HG02798 (cell line): ENCODE results near the gene IGFBP4.
A peak's percentile ranks its signal among the peaks of the same experiment; 100 is the strongest.
"Not testable (repeated sequence)": the region's sequence is repeated elsewhere in the genome, so short reads cannot be mapped to it uniquely, and the experiment has no call there.

ENCODE experiments used
- ATAC-seq: cut with Tn5 transposase; IDR thresholded peaks from one replicate; pipeline ENCODE4 v1.9.1; 2021; ENCODE audit warnings: mild to moderate bottlenecking; ENCODE audit not compliant: unreplicated experiment, poor library complexity

Gene IGFBP4

GRCh38 chr17:40443196-40443987 lies at the start of gene IGFBP4:
Gene IGFBP4 (plus strand): TSS chr17:40443450. CDS start chr17:40443736, 286 bp downstream.
- no peak for ATAC-seq

DNA sequence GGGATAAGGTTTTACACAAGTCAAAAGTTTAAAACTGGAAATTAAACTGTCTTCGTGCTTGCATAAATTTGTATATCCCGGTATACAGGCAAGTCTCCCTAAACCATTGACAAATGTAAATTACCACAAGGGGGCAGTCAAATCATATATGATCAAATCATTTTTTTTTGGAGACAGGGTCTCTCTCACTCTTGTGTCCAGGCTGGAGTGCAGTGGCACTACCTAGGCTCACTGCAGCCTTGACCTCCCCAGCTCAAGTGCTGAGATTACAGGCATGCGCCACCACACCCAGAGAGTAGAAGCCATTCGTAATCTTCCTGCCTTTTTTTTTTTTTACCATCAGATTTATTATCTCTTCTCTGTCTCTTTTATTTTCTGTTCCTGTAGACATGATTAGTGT lies 44.1 kb upstream of the IGFBP4 start:
- no peak for ATAC-seq

- no peak for ATAC-seq
Observed at GRCh38 chr17:40402668-40403067, 40.6 kb upstream of the IGFBP4 start.

GRCh38 chr17:40404003-40404402 lies 39.2 kb upstream of the IGFBP4 start:
- no peak for ATAC-seq

DNA sequence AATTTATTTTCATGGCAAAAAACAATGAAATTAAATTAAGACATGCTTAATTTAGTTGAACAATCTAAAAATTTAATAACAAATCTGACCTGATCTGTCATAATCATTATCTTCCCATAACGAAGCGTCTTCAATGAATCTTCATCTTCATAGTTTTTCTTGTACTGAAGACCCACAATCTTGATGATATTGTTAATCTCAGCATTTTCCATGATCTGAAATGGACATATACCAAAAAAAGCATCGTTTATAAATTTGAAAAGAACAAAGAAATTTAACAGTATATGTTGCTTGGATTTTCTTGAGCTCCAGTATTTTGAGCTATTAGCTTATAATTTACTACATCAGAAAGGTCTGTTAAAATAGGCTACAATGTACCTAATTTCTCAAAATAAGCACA lies 35.8 kb upstream of the IGFBP4 start:
- no peak for ATAC-seq

GRCh38 chr17:40409540-40409939 lies 33.7 kb upstream of the IGFBP4 start:
- ATAC-seq: not testable (repeated sequence)

DNA sequence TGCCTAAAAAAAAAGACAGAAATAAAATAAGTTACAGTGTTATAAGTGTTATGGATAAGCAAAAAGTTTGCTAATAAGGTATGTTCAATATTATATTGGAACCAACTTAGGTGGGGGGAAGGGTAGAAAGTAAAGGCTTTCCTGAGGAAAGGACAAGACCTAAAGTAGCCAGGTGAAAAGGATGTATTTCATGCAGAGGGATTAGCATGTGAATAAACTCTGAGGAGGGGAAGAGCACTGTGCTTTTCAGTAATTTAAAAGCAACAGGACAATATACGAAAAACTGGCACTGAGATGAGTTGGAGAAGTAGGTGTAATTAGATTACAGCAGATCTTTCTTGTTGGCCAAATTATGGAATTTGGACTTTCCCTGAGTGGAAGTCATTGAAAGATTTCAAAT lies 33.2 kb upstream of the IGFBP4 start:
- ATAC-seq: no peak

- no peak for ATAC-seq
Observed at GRCh38 chr17:40411821-40412220, 31.4 kb upstream of the IGFBP4 start.

DNA sequence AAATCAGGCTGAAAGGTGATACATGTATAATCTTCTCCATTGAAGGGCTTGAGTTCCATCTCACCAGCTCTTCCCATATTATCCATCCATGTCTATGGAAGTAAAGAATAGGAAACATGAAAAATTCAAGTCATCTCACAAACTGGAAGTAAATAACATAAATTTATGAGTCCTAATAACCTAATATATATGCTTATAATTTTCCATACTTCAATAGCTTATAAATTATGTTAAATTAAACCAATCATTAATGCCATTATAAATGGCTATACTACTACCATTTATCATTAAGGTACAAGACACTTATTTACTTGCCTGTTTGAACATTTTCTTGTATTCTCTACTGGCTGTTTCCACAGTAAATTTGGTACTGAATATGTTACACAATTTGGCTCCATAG lies 30.4 kb upstream of the IGFBP4 start:
- no peak for ATAC-seq

GRCh38 chr17:40414312-40414711 lies 28.9 kb upstream of the IGFBP4 start:
- ATAC-seq: not testable (repeated sequence)

- no peak for ATAC-seq
Observed at GRCh38 chr17:40415390-40415789, 27.9 kb upstream of the IGFBP4 start.

- ATAC-seq: no peak
Observed at GRCh38 chr17:40416671-40417070, 26.6 kb upstream of the IGFBP4 start.

DNA sequence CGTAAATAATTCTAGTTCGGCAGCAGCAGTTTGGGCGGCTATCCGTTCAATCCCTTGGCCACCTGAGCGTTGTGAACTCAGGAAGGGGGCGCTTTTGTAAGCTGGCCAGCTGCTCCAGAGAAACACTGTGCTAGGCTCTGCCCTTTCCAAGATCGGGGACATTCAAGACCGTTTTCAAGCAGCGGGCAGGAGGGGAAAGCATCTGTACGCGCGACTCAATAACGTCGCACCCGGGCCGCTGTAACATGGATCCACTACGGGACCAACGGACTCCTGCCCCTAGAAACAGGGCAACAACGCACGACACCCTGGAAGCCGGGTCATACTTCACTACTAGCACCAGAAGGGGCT lies 26.0 kb upstream of the IGFBP4 start:
- peak; percentile 11 for ATAC-seq

- ATAC-seq: peak; percentile 99
Observed at GRCh38 chr17:40417609-40418427, 25.4 kb upstream of the IGFBP4 start, which contains the start of gene TOP2A. Gene TOP2A (minus strand): TSS chr17:40417896. CDS start chr17:40417791, 105 bp downstream.

DNA sequence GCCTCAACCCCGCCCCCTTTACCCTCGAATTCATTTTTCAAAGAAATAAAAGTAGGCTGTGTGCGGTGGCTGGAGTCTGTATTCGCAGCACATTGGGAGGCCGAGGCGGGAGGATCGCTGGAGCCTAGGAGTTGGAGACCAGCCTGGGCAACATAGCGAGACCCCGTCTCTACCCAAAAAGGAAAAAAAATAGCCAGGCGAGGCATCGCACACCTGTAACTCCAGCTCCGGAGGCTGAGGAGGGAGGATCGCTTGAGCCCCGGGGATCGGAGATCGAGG lies 24.9 kb upstream of the IGFBP4 start:
- no peak for ATAC-seq

DNA sequence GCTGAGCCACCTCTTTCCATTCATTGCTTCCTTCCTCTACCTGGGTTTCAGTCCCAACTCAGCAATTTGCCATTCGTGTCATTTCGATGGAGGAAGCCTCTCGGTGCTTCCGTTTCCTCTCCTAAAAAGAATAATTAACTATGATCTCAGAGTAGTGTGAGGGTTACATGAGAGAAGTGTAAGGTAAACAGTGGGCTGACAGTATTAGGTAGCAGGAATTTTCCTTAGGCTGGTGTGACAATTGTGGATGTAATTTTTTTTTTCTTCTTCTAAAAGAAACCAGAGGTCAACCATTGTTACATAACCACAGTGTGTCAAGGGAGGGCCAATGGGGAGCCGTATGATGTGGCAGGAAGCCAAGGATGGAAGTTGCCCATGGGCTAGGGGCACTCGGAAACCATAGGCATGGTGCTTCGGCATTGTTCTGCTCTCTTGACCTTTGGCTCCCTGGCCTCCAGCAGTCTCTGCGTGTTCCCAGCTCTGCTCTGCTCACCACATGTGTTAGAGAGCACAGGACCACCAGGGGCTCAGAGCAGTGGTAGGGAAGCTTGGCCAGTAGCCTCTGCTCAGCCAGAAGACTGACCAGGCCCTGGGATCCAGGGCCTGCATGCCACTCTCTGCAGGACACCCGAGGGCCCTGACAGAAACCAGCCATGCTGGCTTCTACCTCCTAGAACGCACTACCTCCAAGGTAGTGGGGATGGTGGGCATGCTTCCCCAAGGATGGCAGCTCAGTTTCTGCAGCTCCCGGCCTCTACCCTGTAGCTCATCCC lies 23.5 kb upstream of the IGFBP4 start:
- ATAC-seq: no peak

DNA sequence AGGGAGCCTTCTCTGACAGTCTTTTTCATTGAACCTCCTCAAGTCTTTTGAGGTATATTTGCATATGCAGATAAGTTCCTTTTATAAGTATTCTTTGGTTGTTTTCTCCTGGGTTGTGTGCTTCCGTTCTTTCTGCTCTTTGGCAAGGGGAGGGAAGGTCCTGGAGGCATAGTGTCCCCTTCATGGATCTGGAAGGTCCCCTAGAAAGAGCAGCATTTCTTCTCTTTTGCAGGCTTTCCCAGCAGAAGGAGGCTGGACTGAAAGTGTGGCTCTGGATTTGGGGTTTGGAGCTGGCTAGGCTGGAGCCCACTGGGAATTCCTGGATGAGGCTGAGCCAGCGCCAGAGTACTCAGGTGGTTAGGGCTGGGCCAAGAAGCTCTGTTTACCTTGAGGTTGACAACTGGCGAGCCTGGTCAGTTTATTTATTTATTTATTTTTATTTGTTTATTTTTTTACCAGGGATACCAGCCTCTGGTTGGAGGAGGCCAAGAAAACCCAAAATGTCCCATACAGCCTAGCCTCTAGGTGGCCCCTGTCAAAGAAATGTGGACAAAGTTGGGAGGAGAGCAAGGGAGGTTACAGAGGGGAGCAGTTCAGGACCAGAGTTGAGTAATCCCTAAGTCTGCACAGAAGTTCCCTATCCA lies 20.1 kb upstream of the IGFBP4 start:
- ATAC-seq: no peak

DNA sequence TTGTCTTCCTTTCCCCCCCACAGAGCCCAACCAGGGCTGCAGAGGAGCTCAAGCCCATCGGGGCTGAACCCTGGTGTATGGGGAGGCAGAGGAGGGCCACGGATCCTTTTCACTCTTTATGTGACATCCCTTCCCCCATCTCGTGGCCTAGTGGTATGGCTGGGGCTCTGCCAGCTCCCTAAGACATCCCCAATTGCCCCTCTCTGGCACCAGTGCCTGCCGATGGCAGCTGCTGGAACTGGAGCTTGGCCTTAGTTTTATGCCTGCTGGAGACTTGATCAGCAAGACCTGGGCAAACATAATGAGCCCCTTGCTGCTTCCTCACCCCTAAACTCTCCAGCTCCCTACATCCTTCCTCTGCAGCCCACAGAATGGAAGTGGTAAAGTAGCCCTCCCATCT lies 17.5 kb upstream of the IGFBP4 start:
- ATAC-seq: no peak

GRCh38 chr17:40427002-40427491 lies 16.2 kb upstream of the IGFBP4 start:
- no peak for ATAC-seq
